B cell (primary cell): Measurements from ENCODE around the gene LRCH1. TPM values are rescaled to one million over a fixed set of nuclear protein-coding genes. Genes with fewer than 3 reads are reported as not detected.

ENCODE experiments used
- ATAC-seq: fragments of 200-7000 bp; cut with Tn5 transposase; one replicate; pipeline ENCODE4 v1.10.0; 2021; ENCODE audit warnings: low read depth, mild to moderate bottlenecking, moderate number of reproducible peaks, moderate library complexity
- CTCF ChIA-PET: fragments of 350-600 bp; sonication (Branson Sonifier 250); formaldehyde crosslinking; loops from one replicate; lab custom pipeline; 2021; ENCODE audit warnings: antibody characterized with exemption, inconsistent platforms; lab: Charles Lee
- POLR2A ChIA-PET: fragments of 350-600 bp; sonication (Branson Sonifier 250); formaldehyde crosslinking; loops from one replicate; lab custom pipeline; 2021; ENCODE audit warnings: antibody characterized with exemption; lab: Charles Lee
- DNase-seq: peaks from one replicate; pipeline ENCODE4 v3.0.0; 2013
- H2AFZ ChIP-seq: 2 replicates; pipeline ENCODE4 v1.6.1; 2012; ENCODE audit warnings: mild to moderate bottlenecking, low read depth, low read length; ENCODE audit not compliant: insufficient read depth, poor library complexity, severe bottlenecking
- H3K27ac ChIP-seq, 2 donors: 1 replicate in 1 of 2; 2 replicates in 1 of 2; pipeline ENCODE4 v1.5.1; 2012 to 2013; ENCODE audit warnings: low read length in 2 of 2, mild to moderate bottlenecking in 2 of 2, moderate library complexity in 1 of 2
- H3K27me3 ChIP-seq, 4 experiments: fragments of 200-600 bp in 1 of 4; sonication (generic) in 1 of 4; replicated peaks in 1 of 4; 1 replicate in 2 of 4; 2 replicates in 2 of 4; pipeline versions ENCODE4 v1.6.1 to v1.7.0; 2013 to 2016; ENCODE audit warnings: low read length in 3 of 4, mild to moderate bottlenecking in 2 of 4, mixed read lengths in 1 of 4, moderate library complexity in 1 of 4; ENCODE audit not compliant: insufficient read depth in 4 of 4, control insufficient read depth in 3 of 4; ENCODE audit errors: control extremely low read depth in 1 of 4
- H3K36me3 ChIP-seq, 2 experiments: replicated peaks in 1 of 2; 1 replicate in 1 of 2; 2 replicates in 1 of 2; pipeline versions ENCODE4 v1.6.1 to v1.7.1; 2013; ENCODE audit warnings: low read length in 1 of 2; ENCODE audit not compliant: insufficient read depth in 2 of 2, control insufficient read depth in 1 of 2; ENCODE audit errors: control extremely low read depth in 1 of 2, extremely low read depth in 1 of 2
- H3K4me1 ChIP-seq, 2 donors: fragments of 200-600 bp in 1 of 2; sonication (generic) in 1 of 2; 1 replicate in 1 of 2; 2 replicates in 1 of 2; pipeline versions ENCODE4 v1.5.1 to v1.6.1; 2013 to 2017; ENCODE audit warnings: low read length in 2 of 2; ENCODE audit not compliant: control insufficient read depth in 2 of 2, insufficient read depth in 2 of 2
- H3K4me2 ChIP-seq: replicated peaks from 2 replicates; pipeline ENCODE3; 2012; ENCODE audit warnings: mild to moderate bottlenecking, low read depth, low read length; ENCODE audit not compliant: poor library complexity, severe bottlenecking
- H3K4me3 ChIP-seq, 5 experiments: fragments of 200-600 bp in 1 of 5; sonication (generic) in 1 of 5; 1 replicate in 3 of 5; 2 replicates in 2 of 5; pipeline versions ENCODE4 v1.5.1 to v1.7.0; 2011 to 2016; ENCODE audit warnings: low read length in 4 of 5, mild to moderate bottlenecking in 4 of 5, low read depth in 2 of 5, control low read depth in 1 of 5, moderate library complexity in 1 of 5; ENCODE audit not compliant: insufficient read depth in 1 of 5; ENCODE audit errors: control extremely low read depth in 1 of 5, extremely low read depth in 1 of 5
- H3K79me2 ChIP-seq: fragments of 200-600 bp; sonication (generic); one replicate; pipeline ENCODE4 v1.6.0; 2016; ENCODE audit warnings: low read length; ENCODE audit not compliant: control insufficient read depth, insufficient read depth
- H3K9ac ChIP-seq: fragments of 200-600 bp; sonication (generic); 2 replicates; pipeline ENCODE4 v1.6.1; 2017; ENCODE audit warnings: mild to moderate bottlenecking, low read length, moderate library complexity
- H3K9me3 ChIP-seq, 3 donors: one replicate each; pipeline versions ENCODE4 v1.6.1 to v1.7.1; 2013; ENCODE audit warnings: low read length in 2 of 3; ENCODE audit not compliant: control insufficient read depth in 2 of 3, insufficient read depth in 1 of 3; ENCODE audit errors: control extremely low read depth in 1 of 3
- H4K20me1 ChIP-seq: 2 replicates; pipeline ENCODE4 v1.6.0; 2012; ENCODE audit warnings: mild to moderate bottlenecking, low read length; ENCODE audit not compliant: insufficient read depth, control insufficient read depth, poor library complexity, severe bottlenecking
- H3K27ac Mint-ChIP-seq: one replicate; pipeline ENCODE4 v1.8.0; 2021; ENCODE audit warnings: mixed read lengths
- H3K27me3 Mint-ChIP-seq: one replicate; pipeline ENCODE4 v1.8.0; 2021; ENCODE audit warnings: mixed read lengths
- H3K4me1 Mint-ChIP-seq: one replicate; pipeline ENCODE4 v1.8.0; 2021; ENCODE audit warnings: mixed read lengths
- H3K4me3 Mint-ChIP-seq: one replicate; pipeline ENCODE4 v1.8.0; 2021; ENCODE audit warnings: mixed read lengths
- H3K9me3 Mint-ChIP-seq: one replicate; pipeline ENCODE4 v1.8.0; 2022; ENCODE audit warnings: mixed read lengths; ENCODE audit not compliant: insufficient read depth
- CTCF ChIP-seq: fragments of 200-600 bp; IDR thresholded peaks from one replicate; pipeline ENCODE4 v1.8.0; 2022; ENCODE audit warnings: antibody characterized with exemption, mild to moderate bottlenecking
- EZH2 ChIP-seq: IDR thresholded peaks from 2 replicates; pipeline ENCODE4 v1.6.1; 2012; ENCODE audit warnings: borderline replicate concordance, low read depth, mild to moderate bottlenecking, moderate library complexity, low read length; ENCODE audit not compliant: insufficient read depth, poor library complexity, severe bottlenecking
- WGBS: methylation state at CpG from one replicate; pipeline ENCODE4 v1.1.5; 2013; ENCODE audit warnings: missing lambda C conversion rate; ENCODE audit not compliant: insufficient coverage; 5-methylcytosine and 5-hydroxymethylcytosine counted together
- intact Hi-C: fragments of 100-400 bp; cut with micrococcal nuclease; formaldehyde crosslinking; loops from one replicate; pipeline ENCODE4 v1.10.0; 2022
- polyA plus RNA-seq: library from polyadenylated mRNA; depleted of rRNA; stranded (reverse); fragments of >200 nt; gene quantifications from 2 replicates; pipeline ENCODE4 v1.2.3, GENCODE V29; 2012
- total RNA-seq, 2 donors: library from RNA; stranded (reverse); fragments of 120-200 nt in 1 of 2; gene quantifications; 1 replicate in 1 of 2; 2 replicates in 1 of 2; pipeline versions ENCODE4 v1.2.3 to v1.2.4, GENCODE V29; 2013 to 2022

The LRCH1 gene
- total and polyA plus RNA-seq, 2 donors (not counting 1 experiment from before 2014, with no cell fraction given) = 13.0 to 50.3 TPM

- Histone ChIP-seq H3K27ac (no peak overlapping the region), H3K4me1 (no peaks in the 10 kb centered on the region), H3K9me3 (peaks cover 0 to 4% (median 0%) of the 10 kb centered on the region in 3 donors), H3K9ac (no peak overlapping the region), H4K20me1 (no peaks in the 10 kb centered on the region), H3K4me2 (no peak overlapping the region), H3K36me3 (no peaks in the 10 kb centered on the region), H2AFZ (no peak overlapping the region), H3K79me2 (no peaks in the 10 kb centered on the region), H3K4me3 (no peak overlapping the region), H3K27me3 (no peaks in the 10 kb centered on the region)
- intact Hi-C loops = no loop called here
- ChIA-PET CTCF (no interaction called here), POLR2A (no interaction called here)
- TF ChIP-seq CTCF = no peak
- TF ChIP-seq EZH2 = no peak
- Mint-ChIP-seq H3K9me3 (peaks cover 6% of the 10 kb centered on the region), H3K27ac (no peak overlapping the region), H3K4me3 (no peak overlapping the region), H3K27me3 (peaks cover 20% of the 10 kb centered on the region), H3K4me1 (no peaks in the 10 kb centered on the region)
- ATAC-seq (no peak), DNase-seq (no peak)
- 78% methylated on average over 3 of the region's 4 CpGs for WGBS
These were observed 33.8 kb upstream of the LRCH1 start for GRCh38 chr13:46519182-46519581.

GRCh38 chr13:46520166-46520565 lies 32.8 kb upstream of the LRCH1 start:
- Mint-ChIP-seq H3K9me3 (peaks cover 6% of the 10 kb centered on the region), H3K4me1 (no peaks in the 10 kb centered on the region), H3K27me3 (peaks cover 19% of the 10 kb centered on the region), H3K4me3 (no peak overlapping the region), H3K27ac (no peak overlapping the region)
- H3K79me2 ChIP-seq = no peaks in the 10 kb centered on the region
- intact Hi-C loops = no loop called here
- no peak overlapping the region for H3K4me3 ChIP-seq
- ChIA-PET POLR2A (no interaction called here), CTCF (no interaction called here)
- H2AFZ ChIP-seq = no peak overlapping the region
- no peak overlapping the region for H3K4me2 ChIP-seq
- no peaks in the 10 kb centered on the region for H4K20me1 ChIP-seq
- no peaks in the 10 kb centered on the region for H3K36me3 ChIP-seq
- WGBS = no CpG with 5 or more reads among the region's 2 CpGs
- H3K9me3 ChIP-seq = peaks cover 0 to 4% (median 0%) of the 10 kb centered on the region in 3 donors
- ATAC-seq = no peak
- TF ChIP-seq CTCF (no peak), EZH2 (no peak)
- no peaks in the 10 kb centered on the region for H3K27me3 ChIP-seq
- DNase-seq = no peak
- H3K27ac ChIP-seq = no peak overlapping the region
- H3K9ac ChIP-seq = no peak overlapping the region
- H3K4me1 ChIP-seq = no peaks in the 10 kb centered on the region
